Vagina (tissue), 2 donors: ENCODE results near the gene IKZF4.

Experiments used
- POLR2A ChIP-seq, 2 donors: fragments of 450-650 bp; IDR thresholded peaks; one replicate each; pipeline ENCODE4 v1.6.1; 2017; ENCODE audit warnings: antibody characterized with exemption in 2 of 2, mild to moderate bottlenecking in 2 of 2, moderate library complexity in 2 of 2
- POLR2AphosphoS5 ChIP-seq, 2 donors: sonication (generic); formaldehyde crosslinking; IDR thresholded peaks; one replicate each; pipeline ENCODE4 v1.9.0; 2017; ENCODE audit warnings: antibody characterized with exemption in 2 of 2, mild to moderate bottlenecking in 2 of 2, low read depth in 1 of 2; ENCODE audit not compliant: insufficient read depth in 1 of 2
- TF ChIP-seq, protein P1 (sequence below), 3 experiments: fragments of 450-650 bp in 2 of 3; fragments of 200-600 bp in 1 of 3; sonication (generic) in 1 of 3; IDR thresholded peaks; one replicate each; pipeline ENCODE4 v1.5.1; 2017 to 2019; ENCODE audit warnings: antibody characterized with exemption in 3 of 3, mild to moderate bottlenecking in 2 of 3, moderate library complexity in 2 of 3

- TF ChIP-seq, protein P1, sequence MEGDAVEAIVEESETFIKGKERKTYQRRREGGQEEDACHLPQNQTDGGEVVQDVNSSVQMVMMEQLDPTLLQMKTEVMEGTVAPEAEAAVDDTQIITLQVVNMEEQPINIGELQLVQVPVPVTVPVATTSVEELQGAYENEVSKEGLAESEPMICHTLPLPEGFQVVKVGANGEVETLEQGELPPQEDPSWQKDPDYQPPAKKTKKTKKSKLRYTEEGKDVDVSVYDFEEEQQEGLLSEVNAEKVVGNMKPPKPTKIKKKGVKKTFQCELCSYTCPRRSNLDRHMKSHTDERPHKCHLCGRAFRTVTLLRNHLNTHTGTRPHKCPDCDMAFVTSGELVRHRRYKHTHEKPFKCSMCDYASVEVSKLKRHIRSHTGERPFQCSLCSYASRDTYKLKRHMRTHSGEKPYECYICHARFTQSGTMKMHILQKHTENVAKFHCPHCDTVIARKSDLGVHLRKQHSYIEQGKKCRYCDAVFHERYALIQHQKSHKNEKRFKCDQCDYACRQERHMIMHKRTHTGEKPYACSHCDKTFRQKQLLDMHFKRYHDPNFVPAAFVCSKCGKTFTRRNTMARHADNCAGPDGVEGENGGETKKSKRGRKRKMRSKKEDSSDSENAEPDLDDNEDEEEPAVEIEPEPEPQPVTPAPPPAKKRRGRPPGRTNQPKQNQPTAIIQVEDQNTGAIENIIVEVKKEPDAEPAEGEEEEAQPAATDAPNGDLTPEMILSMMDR (IDR thresholded peaks at IDR 0.05) = no peak
- TF ChIP-seq POLR2A (IDR thresholded peaks at IDR 0.05) (no peak), POLR2AphosphoS5 (IDR thresholded peaks at IDR 0.05; ENCODE audit: insufficient read depth in 1 of 2, low read depth in 1 of 2) (no peak)
These were observed 25.5 kb upstream of the IKZF4 start for GRCh38 chr12:55995366-55995765.
